Stimulated activated naive CD8-positive, alpha-beta T cell treated with anti-CD3 and anti-CD28 coated beads, Interleukin-15, Interleukin-2, amounts not matched to agents 100 U/mL and 50 U/mL, for 24 hours (primary cell): Measurements from ENCODE around the gene KCNJ12.

Experiments used
- ATAC-seq: fragments of 150-1000 bp; cut with Tn5 transposase; one replicate; pipeline ENCODE4 v1.10.0; 2021
- DNase-seq: peaks from one replicate; pipeline ENCODE4 v3.0.0; 2021

The KCNJ12 gene

GRCh38 chr17:21368545-21369246, 7.5 kb upstream of the KCNJ12 start:
- DNase-seq (no peak), ATAC-seq (peak; percentile 28)

- no peak for DNase-seq
- no peak for ATAC-seq
Measured at GRCh38 chr17:21369395-21369794, 6.8 kb upstream of the KCNJ12 start.

- no peak for DNase-seq
- no peak for ATAC-seq
Measured at GRCh38 chr17:21370430-21370829, 5.7 kb upstream of the KCNJ12 start.

- ATAC-seq, result no peak
Measured at GRCh38 chr17:21371511-21372081, 4.6 kb upstream of the KCNJ12 start.

DNA sequence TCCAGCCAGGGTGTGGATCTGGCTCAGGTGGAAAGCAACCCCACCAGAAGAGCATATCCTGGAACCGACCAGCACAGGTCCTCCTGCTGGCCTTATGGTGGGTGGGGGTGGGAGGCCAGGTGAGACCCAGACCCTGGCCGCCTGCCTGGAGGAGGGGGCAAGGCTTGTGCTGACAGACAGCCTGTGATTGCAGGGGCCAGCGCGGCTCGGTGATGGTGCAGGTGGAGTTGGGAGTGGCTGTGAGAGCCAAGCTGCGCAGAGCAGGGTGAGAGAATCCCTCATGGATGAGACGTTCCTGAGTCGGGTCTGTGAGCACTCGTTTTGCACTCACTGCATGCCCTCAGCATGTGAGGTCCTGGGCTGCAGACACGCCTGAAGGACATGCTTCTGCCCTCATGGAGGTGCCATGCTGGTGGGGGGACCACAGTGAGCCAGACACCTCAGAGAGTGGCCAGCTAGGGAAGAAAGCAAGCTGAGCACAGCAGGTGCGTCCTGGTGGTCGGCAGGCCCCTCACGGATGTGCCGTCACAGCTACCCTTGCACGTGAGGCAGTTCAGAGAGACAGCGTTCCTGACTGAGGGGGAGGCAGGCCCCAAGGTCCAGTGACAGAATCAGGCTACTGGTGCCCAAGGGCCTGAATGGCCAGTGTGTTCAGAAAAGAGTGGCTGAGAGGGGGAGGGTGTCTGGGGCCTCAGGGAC, 3.8 kb upstream of the KCNJ12 start:
- DNase-seq, result no peak
- no peak for ATAC-seq

More at GRCh38 chr17:21371511-21372081, 4.6 kb upstream of the KCNJ12 start:
- no peak for DNase-seq

DNA sequence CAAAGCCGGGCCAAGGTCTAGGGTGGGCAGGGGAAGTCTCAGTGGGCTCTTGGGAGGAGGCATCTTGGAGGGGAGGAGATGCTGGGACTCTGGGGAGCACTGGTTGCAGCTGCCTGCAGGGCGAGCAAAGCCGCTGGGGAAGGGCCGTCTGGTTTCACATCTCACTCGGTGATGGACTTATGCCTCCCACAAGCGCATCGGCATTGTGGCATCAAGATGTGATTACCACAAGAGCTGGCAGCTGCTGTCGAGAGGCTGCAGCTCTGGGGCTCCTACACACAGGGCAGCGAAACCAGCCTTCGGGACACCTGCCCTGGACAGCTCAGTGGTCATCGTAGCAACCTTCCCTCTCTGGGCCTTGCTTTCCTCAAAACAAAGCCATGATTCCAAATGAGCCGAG, 3.1 kb upstream of the KCNJ12 start:
- no peak for ATAC-seq
- DNase-seq, result no peak

DNA sequence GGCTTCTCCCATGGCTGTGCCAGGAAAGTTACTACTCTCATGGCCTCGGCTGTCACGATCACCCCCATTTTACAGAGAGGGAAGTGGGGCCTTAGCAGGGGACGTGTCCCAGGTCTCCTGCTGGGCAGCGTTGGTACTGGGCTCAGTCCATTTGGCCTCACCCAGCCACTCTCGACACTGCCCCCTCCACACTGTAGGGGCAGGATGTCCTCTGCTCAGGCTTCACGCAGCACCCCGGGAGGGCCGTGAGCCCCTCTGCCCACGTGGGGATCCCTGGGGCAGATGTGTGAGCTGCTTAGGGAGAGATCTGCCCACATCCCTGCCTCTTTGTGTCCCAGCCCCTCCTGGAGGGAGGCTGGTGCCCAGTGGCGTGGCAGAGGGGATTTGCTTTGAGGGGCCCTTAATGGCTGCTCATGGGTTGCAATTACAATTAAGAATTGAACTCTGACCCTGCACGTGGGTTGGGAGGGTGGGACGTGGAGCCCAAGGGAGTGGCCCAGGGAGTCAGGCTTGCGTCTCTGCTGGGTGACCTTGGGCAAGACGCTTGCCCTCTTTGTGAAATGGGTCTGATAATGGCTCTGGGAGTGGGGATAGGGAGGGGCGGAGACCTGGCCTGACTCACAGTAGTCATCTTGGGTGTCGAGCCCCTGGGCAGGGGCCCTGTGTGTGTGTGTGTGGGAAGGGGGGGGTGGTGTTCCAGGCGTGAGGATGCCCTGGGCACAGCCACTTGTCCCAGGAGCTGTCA, 2.3 kb upstream of the KCNJ12 start:
- DNase-seq (no peak), ATAC-seq (no peak)

DNA sequence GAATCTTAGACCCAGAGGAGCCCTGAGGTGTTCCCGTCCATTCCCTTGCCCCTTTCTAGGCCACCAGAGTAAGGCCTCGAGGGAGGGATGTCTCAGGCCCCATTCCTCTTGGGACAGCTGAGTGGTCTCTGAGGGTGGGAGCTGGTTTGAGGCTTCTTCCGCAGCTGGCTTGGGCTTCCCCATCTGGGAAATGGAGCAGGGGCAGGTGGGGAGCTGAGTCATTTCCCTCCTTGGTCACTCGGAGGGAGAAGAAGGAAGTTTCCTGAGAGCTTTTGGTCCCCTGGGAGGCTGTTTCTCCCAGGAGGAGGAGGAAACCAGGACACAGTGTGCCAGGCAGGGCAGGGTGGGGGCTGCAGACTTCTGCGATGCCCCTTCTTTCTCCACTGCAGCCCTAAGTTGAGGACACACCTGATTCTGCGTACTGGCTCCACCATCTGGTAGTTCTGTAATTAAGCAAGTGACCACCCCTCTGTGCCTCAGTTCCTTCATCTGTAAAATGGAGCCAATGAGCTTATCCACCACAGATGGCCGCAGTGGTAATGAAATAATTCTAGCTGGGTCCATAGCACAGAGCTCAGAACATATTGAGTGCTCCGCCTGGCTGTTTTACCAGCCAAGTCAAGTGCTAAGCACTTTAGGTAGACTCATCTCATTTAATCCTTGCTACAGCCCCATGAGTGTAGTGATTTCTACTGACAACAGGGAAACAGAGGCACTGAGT, 1.6 kb upstream of the KCNJ12 start:
- no peak for ATAC-seq
- DNase-seq, result no peak

DNA sequence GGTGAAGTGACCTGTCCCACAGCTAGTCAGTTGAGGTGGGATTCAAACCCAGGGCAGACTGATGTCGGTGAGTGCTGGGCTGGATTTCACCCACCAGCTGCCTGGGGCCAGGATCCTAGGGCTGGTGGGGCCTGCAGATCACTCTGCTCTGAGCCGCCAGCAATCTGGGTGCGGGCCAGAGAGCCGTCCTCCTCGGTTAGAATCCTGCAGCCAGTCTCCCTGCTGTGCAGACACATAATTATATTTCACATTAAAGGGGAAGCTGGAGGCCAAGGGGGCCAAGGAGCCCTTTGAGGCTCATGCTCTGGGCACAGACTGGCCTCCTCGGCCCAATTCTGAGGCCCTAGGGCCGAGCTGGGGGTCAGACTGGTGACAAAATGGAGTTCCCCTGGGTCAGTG, 996 bp upstream of the KCNJ12 start:
- ATAC-seq, result no peak
- DNase-seq, result no peak

DNA sequence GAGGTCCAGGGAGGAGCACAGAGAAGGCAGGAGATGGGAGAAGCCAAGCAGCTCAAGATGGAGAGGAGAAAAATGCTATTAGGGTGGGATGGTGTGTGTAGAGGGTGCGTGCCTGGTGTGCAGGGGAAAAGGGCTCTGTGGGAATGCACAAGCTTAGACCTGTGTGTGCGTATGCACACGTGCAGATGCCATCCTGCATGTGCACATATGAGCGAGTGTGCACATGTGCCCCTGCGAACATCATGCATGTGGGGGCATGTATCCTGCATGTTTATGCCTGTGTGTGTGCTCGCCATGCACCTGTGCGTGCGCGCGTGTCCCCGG, 438 bp upstream of the KCNJ12 start:
- no peak for DNase-seq
- no peak for ATAC-seq

- no peak for DNase-seq
- no peak for ATAC-seq
Measured at GRCh38 chr17:21376759-21377690, 868 bp downstream of the KCNJ12 start.

- DNase-seq (no peak), ATAC-seq (no peak)
Measured at GRCh38 chr17:21377705-21378396, 1.7 kb downstream of the KCNJ12 start.

DNA sequence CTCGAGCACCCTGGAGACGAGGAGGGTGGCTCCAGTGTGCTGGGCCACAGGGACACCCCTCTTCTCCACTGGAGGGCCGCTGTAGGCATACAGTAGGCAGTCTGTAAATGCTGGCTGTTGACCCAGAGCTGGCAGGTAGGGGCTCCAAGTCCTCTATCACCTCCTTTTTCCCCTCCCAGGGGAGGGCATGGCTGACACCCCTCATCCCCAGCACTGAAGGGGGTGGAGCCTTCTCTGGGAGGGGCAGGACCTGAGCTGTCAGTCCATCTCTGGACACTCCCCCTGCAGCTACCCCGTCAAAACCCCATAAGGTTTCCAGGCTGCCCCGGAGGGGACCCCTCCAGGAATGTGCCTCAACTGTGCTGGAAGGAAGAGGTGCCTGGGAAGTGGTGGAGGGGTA, 2.4 kb downstream of the KCNJ12 start:
- DNase-seq, result no peak
- ATAC-seq, result no peak

GRCh38 chr17:21379080-21379711, 3.0 kb downstream of the KCNJ12 start:
- ATAC-seq (no peak), DNase-seq (no peak)

- no peak for DNase-seq
- no peak for ATAC-seq
Measured at GRCh38 chr17:21380659-21381058, 4.5 kb downstream of the KCNJ12 start.

DNA sequence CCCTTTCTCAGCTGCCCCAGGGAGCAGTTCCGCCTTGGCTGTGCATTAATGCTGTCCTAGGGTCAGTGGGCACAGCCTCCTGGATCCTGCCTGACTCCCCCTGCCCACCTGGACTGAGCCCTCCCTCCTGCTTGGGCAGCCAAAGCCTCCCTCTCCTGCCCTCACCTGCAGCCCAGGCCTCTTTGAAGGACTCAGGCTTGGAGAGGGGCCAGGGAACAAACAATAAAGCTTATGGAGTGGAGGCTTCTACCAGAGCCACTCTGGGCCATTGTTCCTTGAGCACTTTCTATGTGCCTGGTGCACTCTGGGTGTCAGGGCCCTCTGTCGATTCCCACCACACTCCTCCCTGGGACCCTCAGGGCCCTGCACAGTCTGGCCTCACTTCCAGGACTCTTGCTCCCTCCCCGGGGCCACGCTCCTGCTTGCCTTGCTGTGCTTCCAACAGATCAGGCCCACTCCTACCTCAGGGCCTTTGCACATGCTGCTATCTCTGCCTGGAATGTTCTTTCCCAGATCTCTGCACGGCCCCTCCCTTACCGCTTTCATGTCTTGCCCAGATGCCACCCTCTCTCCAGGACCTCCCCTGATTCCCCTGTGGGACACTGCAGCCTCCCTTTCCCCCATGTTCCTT, 5.0 kb downstream of the KCNJ12 start:
- DNase-seq (no peak), ATAC-seq (no peak)

GRCh38 chr17:21382560-21383495, 6.7 kb downstream of the KCNJ12 start:
- DNase-seq (no peak), ATAC-seq (no peak)

DNA sequence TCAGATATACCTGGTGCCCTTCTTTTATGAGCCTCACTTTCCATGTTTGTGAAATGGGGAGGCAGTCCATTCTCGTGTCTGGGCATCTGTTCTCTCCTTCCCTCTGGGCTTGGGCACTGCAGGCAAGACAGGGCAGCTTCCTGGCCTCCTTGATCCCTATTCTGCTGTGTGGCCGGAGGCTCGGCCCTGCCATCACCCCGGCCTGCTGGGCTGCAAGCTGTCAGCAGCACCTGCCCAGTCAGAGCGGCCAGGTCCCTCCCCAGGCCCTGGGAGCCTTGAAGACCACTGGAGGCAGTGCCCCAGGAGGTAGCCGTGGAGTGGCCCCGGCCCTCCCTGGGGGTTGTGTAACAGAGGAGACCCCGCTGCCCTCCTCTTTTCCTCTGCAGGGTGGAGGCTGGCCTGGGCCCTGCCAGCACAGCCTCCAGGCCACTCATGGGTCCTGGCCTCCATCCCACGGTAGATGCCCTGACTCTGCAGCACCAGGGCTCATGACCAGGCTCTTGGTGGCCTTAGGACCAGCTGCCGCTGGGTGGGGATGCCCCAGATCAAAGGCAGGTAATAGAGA, 9.2 kb downstream of the KCNJ12 start:
- ATAC-seq, result no peak
- DNase-seq, result no peak
